CD4-positive, CD25-positive, alpha-beta regulatory T cell (primary cell): ENCODE data around the gene CBX8. TPM values are rescaled to one million over a fixed set of nuclear protein-coding genes. Genes with fewer than 3 reads are reported as not detected.

Experiments
- ATAC-seq, 2 donors: fragments of 150-1000 bp; cut with Tn5 transposase; one replicate each; pipeline ENCODE4 v1.10.0; 2021; ENCODE audit warnings: low read depth in 2 of 2, moderate number of reproducible peaks in 2 of 2, moderate library complexity in 1 of 2
- DNase-seq, 3 donors: peaks; one replicate each; pipeline versions ENCODE4 v3.0.0 to v3.0.0-alpha.2; 2012 to 2022; ENCODE audit warnings: mixed read lengths in 1 of 3
- H3K27ac ChIP-seq: one replicate; pipeline ENCODE4 v1.7.0; 2013; ENCODE audit warnings: mild to moderate bottlenecking, low read length; ENCODE audit not compliant: insufficient read depth, poor library complexity, severe bottlenecking
- H3K27me3 ChIP-seq: one replicate; pipeline ENCODE4 v1.7.0; 2013; ENCODE audit warnings: low read length; ENCODE audit not compliant: control insufficient read depth, insufficient read depth
- H3K36me3 ChIP-seq: one replicate; pipeline ENCODE4 v1.7.0; 2013; ENCODE audit warnings: mild to moderate bottlenecking, low read length, moderate library complexity; ENCODE audit not compliant: control insufficient read depth, insufficient read depth
- H3K4me1 ChIP-seq: 2 replicates; pipeline ENCODE4 v1.7.0; 2013; ENCODE audit warnings: mild to moderate bottlenecking, low read length; ENCODE audit not compliant: insufficient read depth, control insufficient read depth, poor library complexity, severe bottlenecking
- H3K4me3 ChIP-seq: one replicate; pipeline ENCODE4 v1.7.0; 2013; ENCODE audit warnings: low read depth, mild to moderate bottlenecking, low read length, moderate library complexity
- H3K9me3 ChIP-seq, 2 experiments: 1 replicate in 1 of 2; 2 replicates in 1 of 2; pipeline ENCODE4 v1.7.0; 2013; ENCODE audit warnings: low read length in 2 of 2, mild to moderate bottlenecking in 1 of 2, moderate library complexity in 1 of 2; ENCODE audit not compliant: control insufficient read depth in 2 of 2
- H3K27ac Mint-ChIP-seq, 3 donors: one replicate each; pipeline ENCODE4 v1.8.0; 2020 to 2022; ENCODE audit warnings: mild to moderate bottlenecking in 3 of 3, mixed read lengths in 3 of 3, moderate library complexity in 2 of 3
- H3K27me3 Mint-ChIP-seq: one replicate; pipeline ENCODE4 v1.8.0; 2022; ENCODE audit warnings: mild to moderate bottlenecking, mixed read lengths
- H3K36me3 Mint-ChIP-seq: one replicate; pipeline ENCODE4 v1.8.0; 2020; ENCODE audit warnings: mixed read lengths
- H3K4me1 Mint-ChIP-seq, 4 donors: one replicate each; pipeline ENCODE4 v1.8.0; 2020 to 2022; ENCODE audit warnings: mixed read lengths in 4 of 4, mild to moderate bottlenecking in 1 of 4
- H3K4me3 Mint-ChIP-seq, 4 donors: one replicate each; pipeline ENCODE4 v1.8.0; 2020 to 2022; ENCODE audit warnings: mild to moderate bottlenecking in 4 of 4, mixed read lengths in 4 of 4, moderate library complexity in 3 of 4
- H3K9me3 Mint-ChIP-seq, 7 donors: one replicate each; pipeline ENCODE4 v1.8.0; 2020 to 2022; ENCODE audit warnings: mixed read lengths in 7 of 7, mild to moderate bottlenecking in 3 of 7, moderate library complexity in 2 of 7
- polyA plus RNA-seq, 4 donors: library from polyadenylated mRNA; unstranded; fragments of 300-500 nt; fragmentation: Illumina TruSeq; gene quantifications; one replicate each; pipeline ENCODE4 v1.2.3, GENCODE V29; 2021
- total RNA-seq: library from RNA; stranded (reverse); gene quantifications from one replicate; pipeline ENCODE4 v1.2.3, GENCODE V29; 2022

CBX8 gene
- total and polyA plus RNA-seq, 5 donors from 2014 or later, result 0.30 to 3.4 (median 1.3) TPM

- Mint-ChIP-seq H3K27ac (no peak overlapping the region), H3K9me3 (peaks cover 0 to 4% (median 0%) of the 10 kb centered on the region in 7 donors), H3K36me3 (peaks cover 6% of the 10 kb centered on the region), H3K27me3 (peaks cover 4% of the 10 kb centered on the region), H3K4me3 (peak overlapping the region in 1 of 4 donors; percentile 52), H3K4me1 (peaks cover 4 to 27% (median 12%) of the 10 kb centered on the region in 4 donors)
- Histone ChIP-seq H3K4me3 (no peak overlapping the region), H3K4me1 (peaks cover 24% of the 10 kb centered on the region), H3K36me3 (peaks cover 8% of the 10 kb centered on the region), H3K9me3 (no peaks in the 10 kb centered on the region), H3K27ac (no peak overlapping the region), H3K27me3 (no peaks in the 10 kb centered on the region)
- ATAC-seq, result no peak
- DNase-seq, result no peak
Observed at GRCh38 chr17:79829457-79829856, 32.6 kb upstream of the CBX8 start.

- Histone ChIP-seq H3K9me3 (no peaks in the 10 kb centered on the region), H3K27me3 (no peaks in the 10 kb centered on the region), H3K4me3 (no peak overlapping the region), H3K27ac (no peak overlapping the region), H3K4me1 (peaks cover 20% of the 10 kb centered on the region), H3K36me3 (peaks cover 8% of the 10 kb centered on the region)
- Mint-ChIP-seq H3K4me3 (peak overlapping the region in 1 of 4 donors; percentile 52), H3K9me3 (peaks cover 0 to 4% (median 0%) of the 10 kb centered on the region in 7 donors), H3K4me1 (peaks cover 4 to 25% (median 12%) of the 10 kb centered on the region in 4 donors), H3K27me3 (peaks cover 8% of the 10 kb centered on the region), H3K36me3 (peaks cover 6% of the 10 kb centered on the region), H3K27ac (no peak overlapping the region)
- no peak for ATAC-seq
- no peak for DNase-seq
Observed at GRCh38 chr17:79829004-79829403, 32.1 kb upstream of the CBX8 start.

GRCh38 chr17:79826841-79827578, 30.1 kb upstream of the CBX8 start:
- no peaks in the 10 kb centered on the region for H3K36me3 Mint-ChIP-seq
- peak overlapping the region in 1 of 4 donors; percentile 58 for H3K4me3 Mint-ChIP-seq

GRCh38 chr17:79826204-79826680, 29.4 kb upstream of the CBX8 start:
- Mint-ChIP-seq H3K27me3 (peaks cover 8% of the 10 kb centered on the region), H3K4me3 (peak overlapping the region in 1 of 4 donors; percentile 58), H3K36me3 (no peaks in the 10 kb centered on the region), H3K27ac (peak overlapping the region in 1 of 3 donors; percentile 42), H3K4me1 (peaks cover 0 to 16% (median 8%) of the 10 kb centered on the region in 4 donors), H3K9me3 (peaks cover 0 to 3% (median 0%) of the 10 kb centered on the region in 7 donors)
- Histone ChIP-seq H3K27me3 (peaks cover 1% of the 10 kb centered on the region), H3K9me3 (no peaks in the 10 kb centered on the region), H3K4me1 (no peaks in the 10 kb centered on the region), H3K4me3 (no peak overlapping the region), H3K36me3 (no peaks in the 10 kb centered on the region), H3K27ac (no peak overlapping the region)
- DNase-seq (no peak), ATAC-seq (no peak)

More at GRCh38 chr17:79826841-79827578, 30.1 kb upstream of the CBX8 start:
- Histone ChIP-seq H3K27ac (no peak overlapping the region), H3K4me3 (no peak overlapping the region), H3K27me3 (no peaks in the 10 kb centered on the region), H3K9me3 (no peaks in the 10 kb centered on the region), H3K4me1 (peaks cover 1% of the 10 kb centered on the region), H3K36me3 (no peaks in the 10 kb centered on the region)
- Mint-ChIP-seq H3K27ac (no peak overlapping the region), H3K9me3 (peaks cover 0 to 3% (median 0%) of the 10 kb centered on the region in 7 donors), H3K27me3 (peaks cover 8% of the 10 kb centered on the region), H3K4me1 (peaks cover 0 to 19% (median 8%) of the 10 kb centered on the region in 4 donors)
- no peak for DNase-seq
- no peak for ATAC-seq

GRCh38 chr17:79825580-79825921, 28.7 kb upstream of the CBX8 start:
- H3K27me3 Mint-ChIP-seq, result peaks cover 8% of the 10 kb centered on the region
- peaks cover 0 to 15% (median 7%) of the 10 kb centered on the region in 4 donors for H3K4me1 Mint-ChIP-seq
- Histone ChIP-seq H3K27ac (no peak overlapping the region), H3K36me3 (no peaks in the 10 kb centered on the region), H3K9me3 (no peaks in the 10 kb centered on the region), H3K27me3 (peaks cover 5% of the 10 kb centered on the region), H3K4me1 (no peaks in the 10 kb centered on the region), H3K4me3 (no peak overlapping the region)
- ATAC-seq (no peak), DNase-seq (no peak)
- no peak overlapping the region for H3K27ac Mint-ChIP-seq
- peaks cover 0 to 3% (median 0%) of the 10 kb centered on the region in 7 donors for H3K9me3 Mint-ChIP-seq
- H3K36me3 Mint-ChIP-seq, result no peaks in the 10 kb centered on the region
- no peak overlapping the region for H3K4me3 Mint-ChIP-seq

- Histone ChIP-seq H3K27ac (no peak overlapping the region), H3K36me3 (no peaks in the 10 kb centered on the region), H3K4me1 (no peaks in the 10 kb centered on the region), H3K9me3 (no peaks in the 10 kb centered on the region), H3K4me3 (no peak overlapping the region), H3K27me3 (peaks cover 5% of the 10 kb centered on the region)
- Mint-ChIP-seq H3K27me3 (peaks cover 8% of the 10 kb centered on the region), H3K9me3 (peaks cover 0 to 3% (median 0%) of the 10 kb centered on the region in 7 donors), H3K27ac (no peak overlapping the region), H3K36me3 (no peaks in the 10 kb centered on the region), H3K4me3 (no peak overlapping the region), H3K4me1 (peaks cover 0 to 15% (median 7%) of the 10 kb centered on the region in 4 donors)
- no peak for ATAC-seq
- DNase-seq, result no peak
Observed at GRCh38 chr17:79824893-79825579, 28.2 kb upstream of the CBX8 start.

- peaks cover 0 to 3% (median 0%) of the 10 kb centered on the region in 7 donors for H3K9me3 Mint-ChIP-seq
- no peaks in the 10 kb centered on the region for H3K36me3 Mint-ChIP-seq
- H3K9me3 ChIP-seq, result no peaks in the 10 kb centered on the region
- no peak overlapping the region for H3K27ac ChIP-seq
- H3K27me3 ChIP-seq, result peaks cover 5% of the 10 kb centered on the region
- H3K27ac Mint-ChIP-seq, result peak overlapping the region in 1 of 3 donors; percentile 16
- peaks cover 0 to 13% (median 6%) of the 10 kb centered on the region in 4 donors for H3K4me1 Mint-ChIP-seq
- no peaks in the 10 kb centered on the region for H3K4me1 ChIP-seq
- H3K4me3 ChIP-seq, result no peak overlapping the region
- ATAC-seq, result no peak
- DNase-seq, result no peak
- peaks cover 12% of the 10 kb centered on the region for H3K27me3 Mint-ChIP-seq
- peak overlapping the region in 1 of 4 donors; percentile 2 for H3K4me3 Mint-ChIP-seq
- no peaks in the 10 kb centered on the region for H3K36me3 ChIP-seq
Observed at GRCh38 chr17:79824234-79824633, 27.4 kb upstream of the CBX8 start.
